Endometrium (tissue), 2 donors: Measurements from ENCODE around the gene FFAR3.

Experiments used
- FAIRE-seq: peaks from 2 replicates; lab custom pipeline; 2012; peaks lifted over from hg19 to GRCh38; lab: Jason Lieb, UNC
- donor health status: control.
- donor health status: control.

Gene FFAR3

DNA sequence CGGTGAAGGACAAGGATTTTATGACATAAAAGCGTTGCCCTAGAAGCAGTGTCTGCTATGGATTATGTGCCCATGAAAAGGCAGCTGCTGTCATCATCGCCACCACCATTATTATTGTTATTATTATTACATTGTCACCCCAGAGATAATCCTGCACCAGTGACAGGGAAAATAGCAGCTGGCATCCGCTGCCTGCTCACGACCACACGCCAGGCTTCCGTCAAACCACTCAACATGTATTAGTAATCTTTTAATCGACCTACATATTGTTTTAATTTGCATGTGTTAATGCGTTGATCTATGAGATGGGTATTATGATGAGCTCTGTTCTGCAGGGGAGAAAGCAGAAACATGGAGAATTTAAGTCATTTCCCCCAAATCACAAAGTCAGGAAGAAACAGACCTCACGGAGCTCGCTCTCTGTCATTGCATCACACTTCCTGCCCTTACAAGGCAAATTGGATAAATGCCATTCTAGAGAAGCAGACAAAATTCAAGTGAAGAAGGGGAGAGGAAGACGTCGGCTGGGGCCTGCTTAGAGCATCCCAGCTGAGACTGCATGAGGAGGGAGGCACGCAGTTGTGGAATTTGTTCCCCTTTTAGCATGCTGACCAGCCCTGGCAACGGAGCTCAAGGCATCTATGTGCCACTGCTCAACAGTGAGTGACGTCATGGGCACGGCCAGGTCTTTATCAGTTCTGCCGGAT lies at the start of gene FFAR3:
TSS of gene FFAR3 (plus strand) at position 594 of the 707 bp plus-strand sequence. CDS start 431 bp downstream, outside the sequence.
- FAIRE-seq, result no peak

DNA sequence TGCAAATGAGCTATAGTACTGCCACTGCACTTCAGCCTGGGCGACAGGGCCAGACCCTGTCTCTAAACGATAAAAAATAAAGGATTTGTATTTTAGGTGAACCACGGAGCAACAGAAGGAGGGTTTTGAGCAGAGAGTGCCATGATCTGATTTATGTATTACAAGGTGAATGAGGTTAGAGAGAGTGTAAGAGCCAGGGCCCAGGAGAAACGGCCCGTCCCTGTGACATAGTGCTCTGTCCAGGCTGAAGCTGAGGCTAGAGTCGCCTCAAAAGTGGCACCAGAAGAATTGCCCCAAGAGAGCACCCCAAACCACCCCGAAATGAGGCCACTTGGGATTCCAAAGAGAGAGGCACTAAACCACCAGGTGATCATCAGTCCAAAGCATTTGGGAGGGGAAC lies 49.4 kb upstream of the FFAR3 start:
- no peak for FAIRE-seq

GRCh38 chr19:35309481-35310279 lies 48.6 kb upstream of the FFAR3 start:
- no peak for FAIRE-seq

DNA sequence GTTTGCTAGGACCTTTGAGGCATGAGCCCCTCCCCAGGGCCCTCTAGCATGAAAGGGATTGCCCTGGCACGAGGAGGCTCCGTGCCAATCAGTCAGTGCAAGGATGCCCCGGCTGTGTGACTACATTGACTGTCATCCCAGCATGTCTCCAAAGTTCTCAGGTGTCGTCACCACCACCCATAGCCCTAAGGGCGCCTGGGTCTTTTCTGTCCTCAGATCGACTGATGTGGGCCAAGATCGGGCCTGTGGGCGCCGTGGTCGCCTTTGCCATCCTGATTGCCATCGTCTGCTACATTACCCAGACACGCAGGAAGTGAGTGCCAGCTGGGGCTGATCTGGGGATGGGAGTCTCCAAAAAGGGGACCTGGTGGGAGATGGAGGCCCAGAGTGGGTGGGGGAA lies 47.9 kb upstream of the FFAR3 start:
- no peak for FAIRE-seq

DNA sequence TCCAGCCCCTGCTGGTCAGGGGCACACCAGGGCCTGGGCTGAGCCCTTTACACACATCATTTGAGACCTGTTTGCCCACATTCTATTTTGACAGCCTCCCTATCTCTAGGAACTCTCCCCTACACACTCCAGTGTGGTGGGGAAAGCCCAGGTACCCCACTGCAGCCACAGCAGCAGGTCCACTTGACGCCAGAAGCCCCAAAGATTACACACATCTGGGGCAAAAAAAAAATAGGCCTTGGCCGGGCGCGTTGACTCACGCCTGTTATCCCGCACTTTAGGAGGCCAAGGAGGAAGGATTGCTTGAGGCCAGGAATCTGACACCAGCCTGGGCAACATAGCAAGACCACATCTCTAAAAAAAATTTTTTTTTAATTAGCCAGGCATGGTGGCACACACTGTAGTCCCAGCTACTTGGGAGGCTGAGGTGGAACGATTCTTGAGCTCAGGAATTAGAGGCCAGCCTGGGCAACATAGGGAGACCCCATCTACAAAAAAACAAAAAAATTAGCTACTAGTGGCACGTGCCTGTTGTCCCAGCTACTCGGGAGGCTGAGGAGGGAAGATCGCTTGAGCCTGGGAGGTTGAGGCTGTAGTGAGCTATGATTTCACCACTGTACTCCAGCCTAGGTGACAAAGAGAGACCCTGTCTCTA lies 47.3 kb upstream of the FFAR3 start:
- no peak for FAIRE-seq

DNA sequence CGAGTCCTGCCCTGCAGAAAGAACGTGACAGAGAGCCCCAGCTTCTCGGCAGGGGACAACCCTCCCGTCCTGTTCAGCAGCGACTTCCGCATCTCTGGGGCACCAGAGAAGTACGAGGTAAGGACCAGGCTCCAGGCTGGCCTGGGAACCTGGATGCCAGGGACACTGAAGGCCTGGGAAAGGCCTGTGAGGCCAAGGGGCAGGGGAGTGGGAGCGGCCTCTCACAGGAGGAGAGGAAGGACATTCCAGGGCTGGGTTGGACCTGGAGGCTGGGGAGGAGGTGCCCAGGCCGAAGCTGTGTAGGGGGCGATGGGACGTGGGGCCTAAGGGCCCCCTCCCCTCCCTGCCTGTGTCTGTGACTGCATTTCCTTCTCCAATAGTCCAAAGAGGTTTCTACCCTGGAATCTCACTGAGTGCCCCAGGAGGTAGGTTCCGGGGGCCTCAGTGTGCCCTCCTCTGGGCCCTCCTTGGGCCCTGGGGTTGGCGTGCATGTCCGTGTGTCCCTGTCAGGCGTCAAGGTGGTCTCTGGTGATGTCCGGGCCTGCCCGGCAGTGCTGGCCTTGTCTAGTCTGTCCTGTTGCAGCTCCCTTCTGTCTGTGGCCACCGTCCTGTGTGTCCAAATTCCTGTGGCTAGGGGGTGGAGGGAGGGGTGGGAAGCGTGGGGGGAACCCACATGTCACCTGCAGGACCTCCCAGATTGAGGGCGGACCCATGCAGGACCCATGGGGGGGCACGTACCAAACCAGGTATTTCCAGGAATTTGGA lies 46.2 kb upstream of the FFAR3 start:
- no peak for FAIRE-seq

DNA sequence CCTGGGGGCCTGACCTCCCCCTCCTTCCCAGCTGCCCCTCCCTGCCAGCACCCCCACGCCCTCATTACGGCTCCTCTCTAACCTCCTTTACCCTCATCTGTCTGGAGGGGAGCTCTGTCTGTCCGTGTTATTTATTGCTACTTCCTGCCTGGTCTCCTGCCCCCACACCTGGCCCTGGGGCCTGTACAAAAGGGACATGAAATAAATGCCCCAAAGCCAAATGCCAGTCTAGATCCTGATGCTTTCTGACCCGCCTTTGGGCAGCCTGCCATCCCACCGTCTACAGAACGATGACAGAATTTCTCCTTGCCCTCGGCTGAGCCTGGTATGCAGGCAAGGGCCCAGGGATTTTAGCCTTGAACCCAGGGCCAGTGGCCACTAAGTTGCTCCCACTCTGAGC lies 44.7 kb upstream of the FFAR3 start:
- no peak for FAIRE-seq

DNA sequence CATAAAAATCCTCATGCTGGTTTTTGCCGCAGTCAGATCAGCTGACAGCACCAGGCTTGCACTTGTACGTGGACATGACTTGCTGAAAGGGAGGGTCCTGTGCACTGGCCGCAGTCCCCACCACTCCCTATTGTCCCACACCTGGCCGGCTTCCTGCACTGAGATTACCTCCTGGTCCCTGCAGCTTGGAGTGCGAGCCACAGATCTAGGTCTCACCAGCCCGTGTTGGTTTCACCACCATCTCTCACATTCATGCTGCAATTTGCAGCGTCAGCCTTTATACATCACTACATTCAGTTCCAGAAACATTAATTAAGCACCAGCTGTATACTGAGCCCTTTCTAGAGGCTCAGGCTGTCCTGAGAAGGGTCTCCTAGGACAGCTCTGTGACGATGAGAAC lies 44.2 kb upstream of the FFAR3 start:
- no peak for FAIRE-seq

- FAIRE-seq, result no peak
These were observed 43.3 kb upstream of the FFAR3 start for GRCh38 chr19:35314858-35315470.

- FAIRE-seq, result no peak
These were observed 42.4 kb upstream of the FFAR3 start for GRCh38 chr19:35315883-35316282.

- no peak for FAIRE-seq
These were observed 41.7 kb upstream of the FFAR3 start for GRCh38 chr19:35316560-35316959.

DNA sequence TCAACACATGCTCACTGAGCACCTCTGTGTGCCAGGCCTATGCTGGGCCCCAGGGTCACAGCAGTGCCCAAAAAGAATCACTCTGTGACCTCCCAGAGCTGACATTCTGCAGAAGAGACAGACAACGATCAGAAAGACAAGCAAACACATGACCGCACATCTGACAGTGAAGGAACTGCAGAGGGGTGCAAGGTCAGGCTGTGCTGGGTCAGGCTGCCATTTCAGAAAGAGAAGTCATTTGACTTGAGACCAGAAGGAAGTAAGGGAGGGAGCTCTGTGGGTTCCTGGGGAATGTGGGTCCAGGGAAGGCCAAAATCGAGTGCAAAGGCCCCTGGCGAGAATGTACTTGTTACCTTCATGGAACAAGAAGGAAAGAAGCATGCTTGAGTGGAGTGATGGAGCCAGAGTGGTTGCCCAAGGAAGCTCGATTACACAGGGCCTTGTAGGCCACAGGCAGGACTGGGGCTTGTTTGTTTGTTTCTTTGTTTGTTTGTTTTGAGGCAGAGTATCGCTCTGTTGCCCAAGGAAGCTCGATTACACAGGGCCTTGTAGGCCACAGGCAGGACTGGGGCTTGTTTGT lies 40.7 kb upstream of the FFAR3 start:
- no peak for FAIRE-seq

DNA sequence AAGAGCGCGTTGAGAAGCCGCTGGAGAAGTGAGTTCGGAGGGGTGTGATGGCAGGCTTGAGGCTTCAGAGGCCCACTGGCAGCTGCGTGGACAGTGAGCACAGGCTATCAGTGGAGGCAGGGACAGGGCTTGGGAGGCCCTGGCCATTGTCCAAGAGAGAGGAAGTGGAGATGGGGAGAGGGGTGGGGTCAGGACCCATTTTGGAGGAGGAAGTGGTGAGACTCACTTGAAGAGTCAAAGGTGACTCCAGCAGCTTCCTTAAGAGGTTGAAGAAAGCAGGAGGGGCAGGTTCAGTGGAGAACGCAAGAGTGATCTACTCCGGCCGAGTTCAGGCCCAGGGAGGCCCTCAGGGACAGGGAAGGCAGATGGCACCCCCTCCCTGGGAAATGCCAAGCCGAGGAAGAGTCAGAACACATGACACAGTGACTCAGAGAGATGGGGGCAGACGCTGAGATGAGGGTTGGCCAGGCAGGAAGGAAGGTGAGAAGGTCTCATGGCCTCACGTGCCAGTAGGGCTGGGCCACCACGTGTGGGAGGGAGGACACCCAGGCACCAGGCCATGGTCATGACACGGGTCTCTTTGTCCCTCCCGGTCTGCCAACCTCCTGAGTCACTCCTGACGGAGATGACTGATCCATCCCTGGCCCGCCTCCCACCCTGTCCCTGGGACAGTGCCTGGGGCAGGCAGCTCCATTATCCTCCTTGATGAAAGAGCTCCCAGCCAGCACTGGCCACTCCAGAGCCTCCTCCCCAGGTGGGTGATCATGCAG lies 39.4 kb upstream of the FFAR3 start:
- FAIRE-seq, result no peak

GRCh38 chr19:35320065-35320713 lies 38.1 kb upstream of the FFAR3 start:
- no peak for FAIRE-seq

GRCh38 chr19:35321291-35321690 lies 37.0 kb upstream of the FFAR3 start:
- no peak for FAIRE-seq

DNA sequence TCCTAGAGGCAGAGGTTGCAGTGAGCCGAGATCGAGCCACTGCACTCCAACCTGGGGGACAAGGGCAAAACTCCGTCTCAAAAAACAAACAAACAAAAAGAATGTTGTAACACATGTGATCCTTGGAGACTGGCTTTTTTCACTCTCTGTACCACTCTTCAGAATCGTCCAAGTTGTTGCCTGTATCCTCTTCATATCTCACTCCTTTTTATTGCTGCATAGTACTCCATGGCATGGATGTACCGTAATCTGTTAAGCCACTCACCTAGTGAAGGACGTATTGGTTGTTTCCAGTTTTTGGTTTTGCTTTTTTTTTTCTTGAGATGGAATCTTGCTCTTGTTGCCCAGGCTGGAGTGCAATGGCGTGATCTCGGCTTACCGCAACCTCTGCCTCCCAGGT lies 36.2 kb upstream of the FFAR3 start:
- FAIRE-seq, result no peak

- no peak for FAIRE-seq
These were observed 30.6 kb upstream of the FFAR3 start for GRCh38 chr19:35327642-35328041.

DNA sequence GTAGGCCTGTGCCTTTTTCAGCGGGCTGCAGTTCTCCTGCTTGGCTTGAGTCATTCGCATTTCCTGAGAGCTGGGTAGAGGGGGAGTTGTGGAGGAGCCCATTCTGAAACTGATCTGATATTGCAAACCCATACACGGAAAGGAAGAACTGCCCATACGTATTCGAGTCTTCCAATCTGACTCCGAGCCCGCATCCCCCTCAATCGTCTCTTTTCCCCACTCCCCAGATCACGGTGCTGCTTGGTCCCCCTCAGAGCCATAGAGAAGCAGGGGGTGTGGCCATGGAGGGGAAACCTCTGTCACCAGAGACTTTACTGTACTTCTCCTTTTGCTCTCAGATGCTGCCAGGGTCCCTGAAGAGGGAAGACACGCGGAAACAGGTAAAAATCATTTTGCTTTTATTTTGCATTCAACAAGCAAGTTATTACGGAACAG lies 29.4 kb upstream of the FFAR3 start, which contains the start of gene CD22:
TSS of gene CD22 (plus strand) at position 337 of the 435 bp plus-strand sequence. CDS start 2,854 bp downstream, outside the sequence.
- FAIRE-seq, result no peak

GRCh38 chr19:35329323-35329722 lies 28.9 kb upstream of the FFAR3 start:
- FAIRE-seq, result no peak

DNA sequence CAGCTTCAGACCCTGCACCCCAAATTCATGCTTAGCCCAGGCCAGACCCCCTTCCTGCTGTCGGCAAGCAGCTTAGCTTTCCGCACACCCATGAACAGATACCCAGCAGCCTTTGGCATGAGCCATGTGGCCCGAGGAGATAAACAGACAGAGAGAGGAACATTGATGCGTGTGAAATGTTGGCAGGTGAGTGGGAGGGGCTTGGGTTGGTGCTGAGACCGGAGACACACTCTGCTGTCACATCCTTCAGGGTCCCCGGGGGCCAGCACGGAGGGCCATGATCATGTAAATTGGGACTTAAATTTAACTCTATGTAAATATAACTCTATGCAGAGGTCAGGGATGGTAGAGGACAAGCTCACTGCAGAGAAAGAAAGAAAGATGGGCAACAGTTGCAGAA lies 27.8 kb upstream of the FFAR3 start:
- FAIRE-seq, result no peak
